Ovary (tissue), 3 donors: ENCODE measurements around the gene SLCO6A1.

ENCODE experiments used
- CTCF ChIP-seq, 3 donors: fragments of 450-650 bp in 2 of 3; fragments of 200-600 bp in 1 of 3; IDR thresholded peaks; one replicate each; pipeline versions ENCODE4 v1.5.1 to v1.8.0; 2016 to 2022; ENCODE audit warnings: antibody characterized with exemption in 3 of 3, mild to moderate bottlenecking in 1 of 3
- EP300 ChIP-seq: sonication (generic); formaldehyde crosslinking; IDR thresholded peaks from one replicate; pipeline ENCODE4 v1.6.1; 2017; ENCODE audit warnings: antibody characterized with exemption
- POLR2A ChIP-seq: fragments of 450-650 bp; IDR thresholded peaks from one replicate; pipeline ENCODE4 v1.6.1; 2017; ENCODE audit warnings: antibody characterized with exemption, mild to moderate bottlenecking, moderate library complexity
- donor health status: DM: no; HTN: no; CAD: no.

- TF ChIP-seq CTCF (IDR thresholded peaks at IDR 0.05) (no peak), POLR2A (no peak), EP300 (no peak)
Observed at GRCh38 chr5:102453716-102454115, 45.1 kb downstream of the SLCO6A1 start.
